CD14-positive monocyte (primary cell): ENCODE data around the gene PANX1. TPM values are rescaled to one million over a fixed set of nuclear protein-coding genes. Genes with fewer than 3 reads are reported as not detected.

Experiments used
- DNase-seq, 3 donors: peaks; one replicate each; pipeline ENCODE4 v3.0.0-alpha.2; 2011 to 2022
- H2AFZ ChIP-seq: 2 replicates; pipeline ENCODE4 v1.6.0; 2012; ENCODE audit warnings: mild to moderate bottlenecking, low read depth, low read length, inconsistent platforms; ENCODE audit not compliant: insufficient read depth, poor library complexity, severe bottlenecking
- H3K27ac ChIP-seq, 2 donors: 1 replicate in 1 of 2; 2 replicates in 1 of 2; pipeline ENCODE4 v1.5.1; 2012 to 2013; ENCODE audit warnings: low read length in 2 of 2, control low read depth in 1 of 2, inconsistent platforms in 1 of 2, low read depth in 1 of 2, mild to moderate bottlenecking in 1 of 2
- H3K27me3 ChIP-seq, 2 donors: one replicate each; pipeline versions ENCODE4 v1.6.0 to v1.6.1; 2011 to 2013; ENCODE audit warnings: low read length in 2 of 2; ENCODE audit not compliant: control insufficient read depth in 2 of 2, insufficient read depth in 2 of 2
- H3K36me3 ChIP-seq, 2 donors: replicated peaks in 1 of 2; 1 replicate in 1 of 2; 2 replicates in 1 of 2; pipeline versions ENCODE4 v1.5.1 to v1.6.1; 2012 to 2013; ENCODE audit warnings: low read length in 2 of 2, control low read depth in 1 of 2, inconsistent platforms in 1 of 2, mild to moderate bottlenecking in 1 of 2; ENCODE audit not compliant: insufficient read depth in 2 of 2, control insufficient read depth in 1 of 2
- H3K4me1 ChIP-seq, 2 donors: 1 replicate in 1 of 2; 2 replicates in 1 of 2; pipeline versions ENCODE4 v1.5.1 to v1.6.1; 2012 to 2013; ENCODE audit warnings: low read length in 2 of 2, control low read depth in 1 of 2, inconsistent platforms in 1 of 2, mild to moderate bottlenecking in 1 of 2, moderate library complexity in 1 of 2; ENCODE audit not compliant: insufficient read depth in 2 of 2, control insufficient read depth in 1 of 2
- H3K4me2 ChIP-seq: replicated peaks from 2 replicates; pipeline ENCODE3; 2012; ENCODE audit warnings: low read length, moderate library complexity, mild to moderate bottlenecking; ENCODE audit not compliant: poor library complexity, severe bottlenecking; ENCODE audit errors: extremely low read depth
- H3K4me3 ChIP-seq, 3 experiments: fragments of 200-600 bp in 1 of 3; sonication (generic) in 1 of 3; replicated peaks in 1 of 3; 1 replicate in 2 of 3; 2 replicates in 1 of 3; pipeline ENCODE4 v1.5.1; 2011 to 2013; ENCODE audit warnings: low read length in 3 of 3, mild to moderate bottlenecking in 3 of 3, control low read depth in 2 of 3, low read depth in 2 of 3, inconsistent platforms in 1 of 3, moderate library complexity in 1 of 3
- H3K79me2 ChIP-seq: 2 replicates; pipeline ENCODE4 v1.6.0; 2012; ENCODE audit warnings: mild to moderate bottlenecking, control low read depth, inconsistent platforms, low read length, moderate library complexity; ENCODE audit not compliant: insufficient read depth
- H3K9ac ChIP-seq: 2 replicates; pipeline ENCODE4 v1.6.0; 2017; ENCODE audit warnings: low read length, mild to moderate bottlenecking; ENCODE audit not compliant: insufficient read depth, poor library complexity, severe bottlenecking
- H3K9me3 ChIP-seq, 2 donors: replicated peaks in 1 of 2; 1 replicate in 1 of 2; 2 replicates in 1 of 2; pipeline versions ENCODE4 v1.5.1 to v1.6.1; 2012 to 2013; ENCODE audit warnings: low read length in 2 of 2, control low read depth in 1 of 2; ENCODE audit not compliant: control insufficient read depth in 1 of 2, insufficient read depth in 1 of 2
- H4K20me1 ChIP-seq: 2 replicates; pipeline ENCODE4 v1.6.0; 2012; ENCODE audit warnings: mild to moderate bottlenecking, low read length, control low read depth, moderate library complexity; ENCODE audit not compliant: insufficient read depth
- H3K27ac Mint-ChIP-seq, 7 donors: one replicate each; pipeline ENCODE4 v1.8.0; 2020; ENCODE audit warnings: mild to moderate bottlenecking in 7 of 7, mixed read lengths in 7 of 7, moderate library complexity in 6 of 7, inconsistent platforms in 2 of 7
- H3K27me3 Mint-ChIP-seq, 3 donors: one replicate each; pipeline ENCODE4 v1.8.0; 2021 to 2022; ENCODE audit warnings: low read depth in 3 of 3, mild to moderate bottlenecking in 3 of 3, mixed read lengths in 3 of 3, moderate library complexity in 3 of 3, inconsistent platforms in 1 of 3
- H3K36me3 Mint-ChIP-seq, 2 donors: one replicate each; pipeline ENCODE4 v1.8.0; 2020; ENCODE audit warnings: mixed read lengths in 2 of 2, inconsistent platforms in 1 of 2, mild to moderate bottlenecking in 1 of 2
- H3K4me1 Mint-ChIP-seq: one replicate; pipeline ENCODE4 v1.8.0; 2020; ENCODE audit warnings: mild to moderate bottlenecking, mixed read lengths
- H3K4me3 Mint-ChIP-seq, 2 donors: one replicate each; pipeline ENCODE4 v1.8.0; 2020; ENCODE audit warnings: mild to moderate bottlenecking in 2 of 2, mixed read lengths in 2 of 2, moderate library complexity in 1 of 2
- H3K9me3 Mint-ChIP-seq, 7 donors: one replicate each; pipeline ENCODE4 v1.8.0; 2020 to 2022; ENCODE audit warnings: mixed read lengths in 7 of 7, mild to moderate bottlenecking in 6 of 7, moderate library complexity in 6 of 7, inconsistent platforms in 2 of 7
- WGBS: methylation state at CpG from one replicate; pipeline ENCODE4 v1.1.5; 2013; ENCODE audit warnings: missing lambda C conversion rate; ENCODE audit not compliant: insufficient coverage; 5-methylcytosine and 5-hydroxymethylcytosine counted together
- intact Hi-C, 2 donors: fragments of 100-400 bp; cut with micrococcal nuclease; formaldehyde crosslinking; loops; one replicate each; pipeline versions ENCODE4 v1.15.0 to v1.15.1; 2023
- polyA minus RNA-seq: library from RNA; depleted of rRNA, polyadenylated mRNA; stranded (reverse); fragments of >200 nt; gene quantifications from 2 replicates; pipeline ENCODE4 v1.2.3, GENCODE V29; 2012
- polyA plus RNA-seq, 3 donors: library from polyadenylated mRNA; depleted of rRNA in 1 of 3; unstranded in 2 of 3; stranded (reverse) in 1 of 3; fragments of 300-500 nt in 2 of 3; fragments of >200 nt in 1 of 3; fragmentation: Illumina TruSeq in 2 of 3; gene quantifications; 1 replicate in 2 of 3; 2 replicates in 1 of 3; pipeline ENCODE4 v1.2.3, GENCODE V29; 2012 to 2021
- total RNA-seq, 12 experiments: library from RNA in 1 of 12; stranded (reverse) in 1 of 12; fragments of 120-200 nt in 1 of 12; gene quantifications; one replicate each; pipeline ENCODE4 v1.2.4 and lab custom pipeline; 2013 to 2026; ENCODE audit warnings: mixed read lengths in 6 of 12, inconsistent platforms in 1 of 12
- TF ChIP-seq, protein P1 (sequence below): fragments of 200-600 bp; IDR thresholded peaks from one replicate; pipeline ENCODE4 v1.8.0; 2022; ENCODE audit warnings: antibody characterized with exemption, mild to moderate bottlenecking

PANX1 gene
- 13.2 TPM for total RNA-seq (2013)
- polyA plus RNA-seq (10 to 100 TPM in 2 of 3 donors, 1 to 10 TPM in 1; 6.9 to 15.7 (median 12.7) TPM), polyA minus RNA-seq (8.5 and 9.6 TPM in 2 replicates), total RNA-seq (lab: John Stamatoyannopoulos, UW) (30.1 to 84.5 (median 50.5) reads per million in 11 experiments)

DNA sequence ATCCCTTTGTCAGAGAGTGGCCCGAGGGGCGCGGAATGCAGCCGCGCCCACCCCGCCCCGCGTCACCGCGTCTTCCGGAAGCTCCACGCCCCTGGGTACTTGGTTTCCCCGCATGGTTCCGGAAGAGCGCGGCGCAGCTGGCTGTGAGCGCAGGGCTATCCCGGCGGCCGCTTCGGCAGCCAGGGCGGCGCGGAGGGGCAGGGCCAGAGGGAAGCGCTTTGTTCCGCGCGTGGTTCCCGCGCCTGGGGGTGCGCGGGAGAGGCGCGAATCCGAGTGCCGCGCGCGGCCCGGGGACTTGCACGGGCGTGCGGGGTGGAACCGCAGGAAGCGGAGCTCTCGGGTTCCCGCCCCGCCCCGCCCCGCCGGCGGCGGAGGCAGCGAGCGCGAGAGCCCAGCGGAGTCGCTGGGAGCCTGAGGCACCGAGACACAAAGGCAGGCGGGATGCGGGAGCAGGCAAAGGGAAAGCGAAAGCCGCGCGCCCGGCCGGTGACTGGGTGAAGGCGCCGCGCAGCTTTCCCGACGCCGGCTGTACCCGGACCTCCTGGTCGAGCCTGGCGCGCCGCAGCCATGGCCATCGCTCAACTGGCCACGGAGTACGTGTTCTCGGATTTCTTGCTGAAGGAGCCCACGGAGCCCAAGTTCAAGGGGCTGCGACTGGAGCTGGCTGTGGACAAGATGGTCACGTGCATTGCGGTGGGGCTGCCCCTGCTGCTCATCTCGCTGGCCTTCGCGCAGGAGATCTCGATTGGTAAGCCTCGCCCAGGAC is at the start of gene PANX1:
Gene PANX1 (plus strand): TSS at position 96 of the 766 bp plus-strand sequence. CDS start 472 bp downstream, at position 568.
- Histone ChIP-seq H3K9me3 (peaks cover 0 to 6% of the 10 kb centered on the region in 2 donors), H3K4me1 (peaks cover 47 to 57% of the 10 kb centered on the region in 2 donors), H4K20me1 (peaks cover 46% of the 10 kb centered on the region), H3K4me3 (peak within 1 kb of the TSS; percentile 55 to 97 (median 88)), H2AFZ (peak within 1 kb of the TSS; percentile 91), H3K79me2 (peaks cover 48% of the 10 kb centered on the region), H3K36me3 (no peaks in the 10 kb centered on the region), H3K27me3 (no peaks in the 10 kb centered on the region), H3K9ac (peak within 1 kb of the TSS; percentile 92), H3K4me2 (peak within 1 kb of the TSS; percentile 87), H3K27ac (peak within 1 kb of the TSS; percentile 90 to 96)
- H3K4me3 Mint-ChIP-seq, result no peak within 1 kb of the TSS
- H3K27ac Mint-ChIP-seq, result peak within 1 kb of the TSS in 6 of 7 donors; percentile 78 to 96 (median 90)
- H3K9me3 Mint-ChIP-seq, result peaks cover 4 to 16% (median 13%) of the 10 kb centered on the region in 7 donors
- peaks cover 26% of the 10 kb centered on the region for H3K4me1 Mint-ChIP-seq
- intact Hi-C loops, result no loop called here
- peaks cover 0 to 6% (median 2%) of the 10 kb centered on the region in 3 donors for H3K27me3 Mint-ChIP-seq
- peaks cover 0 to 7% of the 10 kb centered on the region in 2 donors for H3K36me3 Mint-ChIP-seq
- TF ChIP-seq, protein P1, sequence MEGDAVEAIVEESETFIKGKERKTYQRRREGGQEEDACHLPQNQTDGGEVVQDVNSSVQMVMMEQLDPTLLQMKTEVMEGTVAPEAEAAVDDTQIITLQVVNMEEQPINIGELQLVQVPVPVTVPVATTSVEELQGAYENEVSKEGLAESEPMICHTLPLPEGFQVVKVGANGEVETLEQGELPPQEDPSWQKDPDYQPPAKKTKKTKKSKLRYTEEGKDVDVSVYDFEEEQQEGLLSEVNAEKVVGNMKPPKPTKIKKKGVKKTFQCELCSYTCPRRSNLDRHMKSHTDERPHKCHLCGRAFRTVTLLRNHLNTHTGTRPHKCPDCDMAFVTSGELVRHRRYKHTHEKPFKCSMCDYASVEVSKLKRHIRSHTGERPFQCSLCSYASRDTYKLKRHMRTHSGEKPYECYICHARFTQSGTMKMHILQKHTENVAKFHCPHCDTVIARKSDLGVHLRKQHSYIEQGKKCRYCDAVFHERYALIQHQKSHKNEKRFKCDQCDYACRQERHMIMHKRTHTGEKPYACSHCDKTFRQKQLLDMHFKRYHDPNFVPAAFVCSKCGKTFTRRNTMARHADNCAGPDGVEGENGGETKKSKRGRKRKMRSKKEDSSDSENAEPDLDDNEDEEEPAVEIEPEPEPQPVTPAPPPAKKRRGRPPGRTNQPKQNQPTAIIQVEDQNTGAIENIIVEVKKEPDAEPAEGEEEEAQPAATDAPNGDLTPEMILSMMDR, result no peak
- 0% methylated on average over 92 of the region's 92 CpGs for WGBS
- DNase-seq, result peak; percentile 47 to 82 (median 80)

DNA sequence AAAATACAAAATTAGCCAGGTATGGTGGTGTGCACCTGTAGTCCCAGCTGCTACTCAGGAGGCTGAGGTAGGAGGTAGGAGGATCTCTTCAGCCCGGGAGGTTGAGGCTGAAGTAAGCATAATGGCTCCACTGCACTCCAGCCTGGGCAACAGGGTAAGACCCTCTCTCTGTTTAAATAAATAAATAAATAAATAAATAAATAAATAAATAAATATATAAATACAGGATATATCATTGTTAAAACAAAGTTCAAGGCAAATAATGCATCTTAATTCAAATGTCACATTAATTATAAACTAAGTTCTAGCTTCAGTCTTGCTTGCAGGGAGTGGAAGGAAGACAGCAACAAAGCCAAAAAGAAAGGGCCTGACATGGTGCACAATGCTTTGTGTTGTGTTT is 44.5 kb upstream of the PANX1 start:
- Histone ChIP-seq H4K20me1 (no peaks in the 10 kb centered on the region), H3K9me3 (peaks cover 0 to 4% of the 10 kb centered on the region in 2 donors), H3K79me2 (no peaks in the 10 kb centered on the region), H3K4me1 (no peaks in the 10 kb centered on the region), H3K27me3 (no peaks in the 10 kb centered on the region), H2AFZ (no peak overlapping the region), H3K4me3 (no peak overlapping the region), H3K4me2 (no peak overlapping the region), H3K27ac (no peak overlapping the region), H3K9ac (no peak overlapping the region), H3K36me3 (no peaks in the 10 kb centered on the region)
- Mint-ChIP-seq H3K4me1 (no peaks in the 10 kb centered on the region), H3K27me3 (peaks cover 0 to 10% (median 2%) of the 10 kb centered on the region in 3 donors), H3K9me3 (peaks cover 0 to 5% (median 2%) of the 10 kb centered on the region in 7 donors), H3K4me3 (no peak overlapping the region), H3K27ac (no peak overlapping the region), H3K36me3 (no peaks in the 10 kb centered on the region)
- no CpG with 5 or more reads among the region's 1 CpG for WGBS
- TF ChIP-seq, protein P1, result no peak
- intact Hi-C loops, result no loop called here
- no peak for DNase-seq
